ENCODE measurements around the gene ZBTB16.
A peak's percentile ranks its signal among the peaks of the same experiment; 100 is the strongest.

The ZBTB16 gene

DNA sequence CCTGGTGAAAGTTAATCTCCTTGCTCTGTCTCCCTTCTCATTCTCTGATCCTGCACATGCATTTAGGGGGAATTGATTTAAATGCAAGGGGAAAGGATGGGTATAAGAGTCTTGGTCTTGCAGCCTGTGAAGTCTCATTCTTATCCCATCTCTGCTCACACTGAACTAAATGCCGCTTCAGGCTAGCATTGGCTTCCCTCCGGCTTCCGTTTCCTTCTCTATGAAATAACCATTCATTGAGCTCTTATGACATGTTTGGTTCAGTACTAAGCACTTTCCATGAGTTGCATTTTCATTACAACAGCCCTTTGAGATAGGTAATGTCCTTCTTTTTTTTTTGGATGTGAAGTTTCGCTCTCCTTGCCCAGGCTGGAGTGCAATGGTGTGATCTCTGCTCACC, 5.6 kb downstream of the ZBTB16 start:
- no peak for TF ChIP-seq REST (IDR thresholded peaks at IDR 0.05; ENCODE audit: insufficient replicate concordance, low read depth)
- no peak for TF ChIP-seq POLR2AphosphoS5 (IDR thresholded peaks at IDR 0.05; ENCODE audit: low read depth)
- TF ChIP-seq CTCF (IDR thresholded peaks at IDR 0.05; ENCODE audit: insufficient read depth, low read length): no peak
- TF ChIP-seq GABPA (IDR thresholded peaks at IDR 0.05; ENCODE audit: low read depth): no peak
- TF ChIP-seq SPI1 (IDR thresholded peaks at IDR 0.05; ENCODE audit: borderline replicate concordance, low read depth): no peak
- peak overlapping the region; percentile 43 for H3K27ac ChIP-seq (replicated peaks)
- H3K4me3 ChIP-seq (replicated peaks; ENCODE audit: insufficient read depth, low read length): no peak overlapping the region
- no peaks in the 10 kb centered on the region for H3K27me3 ChIP-seq (ENCODE audit: insufficient read depth, poor library complexity, severe bottlenecking)
- DNase-seq (ENCODE audit: low read depth in 1 of 2, low spot score in 1 of 2): no peak

GRCh38 chr11:114066046-114066648, 6.6 kb downstream of the ZBTB16 start:
- Histone ChIP-seq H3K27me3 (ENCODE audit: insufficient read depth, poor library complexity, severe bottlenecking) (no peaks in the 10 kb centered on the region), H3K4me3 (replicated peaks; ENCODE audit: insufficient read depth, low read length) (no peak overlapping the region), H3K27ac (replicated peaks) (peak overlapping the region; percentile 43)
- no peak for TF ChIP-seq GABPA (IDR thresholded peaks at IDR 0.05; ENCODE audit: low read depth)
- TF ChIP-seq POLR2AphosphoS5 (IDR thresholded peaks at IDR 0.05; ENCODE audit: low read depth): no peak
- no peak for TF ChIP-seq SPI1 (IDR thresholded peaks at IDR 0.05; ENCODE audit: borderline replicate concordance, low read depth)
- no peak for TF ChIP-seq CTCF (IDR thresholded peaks at IDR 0.05; ENCODE audit: insufficient read depth, low read length)
- TF ChIP-seq REST (IDR thresholded peaks at IDR 0.05; ENCODE audit: insufficient replicate concordance, low read depth): no peak
- no peak for DNase-seq (ENCODE audit: low read depth in 1 of 2, low spot score in 1 of 2)

DNA sequence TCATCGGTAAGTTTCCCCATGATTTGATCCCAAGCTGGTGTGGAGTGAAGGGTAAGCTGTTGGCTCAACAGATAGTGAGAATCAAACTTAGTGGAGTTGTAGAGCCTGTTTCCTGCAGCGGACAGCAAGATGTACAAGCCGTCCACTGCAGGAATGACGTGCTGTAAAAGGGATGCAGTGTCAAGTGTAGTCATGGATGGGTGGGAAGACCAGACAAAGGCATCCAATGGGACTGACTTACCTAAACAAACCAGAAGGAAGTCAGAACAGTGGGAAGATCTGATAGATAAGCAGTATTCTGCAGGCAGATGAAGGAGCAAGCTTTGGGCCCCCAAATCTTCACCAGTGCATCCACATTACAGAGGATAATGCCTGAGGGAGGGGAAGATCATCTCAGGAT, 8.8 kb downstream of the ZBTB16 start:
- TF ChIP-seq REST (IDR thresholded peaks at IDR 0.05; ENCODE audit: insufficient replicate concordance, low read depth): no peak
- TF ChIP-seq CTCF (IDR thresholded peaks at IDR 0.05; ENCODE audit: insufficient read depth, low read length): no peak
- TF ChIP-seq SPI1 (IDR thresholded peaks at IDR 0.05; ENCODE audit: borderline replicate concordance, low read depth): no peak
- no peak for TF ChIP-seq GABPA (IDR thresholded peaks at IDR 0.05; ENCODE audit: low read depth)
- TF ChIP-seq POLR2AphosphoS5 (IDR thresholded peaks at IDR 0.05; ENCODE audit: low read depth): no peak
- DNase-seq (ENCODE audit: low read depth in 1 of 2, low spot score in 1 of 2): no peak
- Histone ChIP-seq H3K27ac (replicated peaks) (no peak overlapping the region), H3K27me3 (ENCODE audit: insufficient read depth, poor library complexity, severe bottlenecking) (no peaks in the 10 kb centered on the region), H3K4me3 (replicated peaks; ENCODE audit: insufficient read depth, low read length) (no peak overlapping the region)

Measured in HL-60 (cell line).